Activated CD4-positive, alpha-beta T cell treated with anti-CD3 and anti-CD28 coated beads, Interleukin-2, amount 10 ng/mL, durations not matched to agents 24 days and 14 days (primary cell): Measurements from ENCODE around the gene SQSTM1. TPM values are rescaled to one million over a fixed set of nuclear protein-coding genes. Genes with fewer than 3 reads are reported as not detected.
A peak's percentile ranks its signal among the peaks of the same experiment; 100 is the strongest.
"Not testable (repeated sequence)": the region's sequence is repeated elsewhere in the genome, so short reads cannot be mapped to it uniquely, and the experiment has no call there.

ENCODE experiments used
- DNase-seq: peaks from one replicate; pipeline ENCODE4 v3.0.0; 2022
- H3K27ac Mint-ChIP-seq: one replicate; pipeline ENCODE4 v1.8.0; 2022; ENCODE audit warnings: mild to moderate bottlenecking, mixed read lengths
- H3K27me3 Mint-ChIP-seq: one replicate; pipeline ENCODE4 v1.8.0; 2022; ENCODE audit warnings: mixed read lengths
- H3K36me3 Mint-ChIP-seq: one replicate; pipeline ENCODE4 v1.8.0; 2022; ENCODE audit warnings: low read depth, mild to moderate bottlenecking, mixed read lengths
- H3K4me1 Mint-ChIP-seq: one replicate; pipeline ENCODE4 v1.8.0; 2021; ENCODE audit warnings: mixed read lengths
- H3K4me3 Mint-ChIP-seq: one replicate; pipeline ENCODE4 v1.8.0; 2022; ENCODE audit warnings: mild to moderate bottlenecking, moderate library complexity, mixed read lengths
- H3K9me3 Mint-ChIP-seq: one replicate; pipeline ENCODE4 v1.8.0; 2021; ENCODE audit warnings: mixed read lengths
- intact Hi-C: fragments of 100-400 bp; cut with micrococcal nuclease; formaldehyde crosslinking; loops from one replicate; pipeline ENCODE4 v1.15.1; 2023
- total RNA-seq: library from RNA; stranded (reverse); gene quantifications from 2 replicates; pipeline ENCODE4 v1.2.3, GENCODE V29; 2022

SQSTM1 gene
- total RNA-seq, 1 donor from 2014 or later = 183 TPM

GRCh38 chr5:179788193-179788854, 32.4 kb upstream of the SQSTM1 start:
- no peaks in the 10 kb centered on the region for H3K27me3 Mint-ChIP-seq
- H3K4me3 Mint-ChIP-seq = no peak overlapping the region
- intact Hi-C loops = no loop called here
- peaks cover 1% of the 10 kb centered on the region for H3K4me1 Mint-ChIP-seq
- DNase-seq = no peak
- H3K27ac Mint-ChIP-seq = no peak overlapping the region
- H3K36me3 Mint-ChIP-seq = no peaks in the 10 kb centered on the region
- no peaks in the 10 kb centered on the region for H3K9me3 Mint-ChIP-seq

- H3K9me3 Mint-ChIP-seq, H3K4me1 Mint-ChIP-seq, intact Hi-C loops, H3K36me3 Mint-ChIP-seq, DNase-seq, H3K27me3 Mint-ChIP-seq, H3K4me3 Mint-ChIP-seq, H3K27ac Mint-ChIP-seq: not testable (repeated sequence)
Measured at GRCh38 chr5:179789278-179789677, 31.4 kb upstream of the SQSTM1 start.

GRCh38 chr5:179791881-179792611, 28.7 kb upstream of the SQSTM1 start:
- DNase-seq = no peak
- Mint-ChIP-seq H3K27ac (no peak overlapping the region), H3K4me3 (no peak overlapping the region), H3K9me3 (no peaks in the 10 kb centered on the region), H3K27me3 (no peaks in the 10 kb centered on the region), H3K36me3 (peaks cover 5% of the 10 kb centered on the region), H3K4me1 (peaks cover 13% of the 10 kb centered on the region)
- intact Hi-C loops = no loop called here

- Mint-ChIP-seq H3K4me1 (peaks cover 14% of the 10 kb centered on the region), H3K36me3 (peaks cover 10% of the 10 kb centered on the region), H3K27me3 (no peaks in the 10 kb centered on the region), H3K4me3 (peak overlapping the region; percentile 44), H3K9me3 (no peaks in the 10 kb centered on the region), H3K27ac (no peak overlapping the region)
- DNase-seq = peak; percentile 59
- intact Hi-C loops = no loop called here
Measured at GRCh38 chr5:179792612-179793467, 27.9 kb upstream of the SQSTM1 start.

- no peaks in the 10 kb centered on the region for H3K9me3 Mint-ChIP-seq
- H3K27me3 Mint-ChIP-seq = no peaks in the 10 kb centered on the region
- peak within 1 kb of the TSS; percentile 50 for H3K4me3 Mint-ChIP-seq
- peak; percentile 72 for DNase-seq
- peaks cover 12% of the 10 kb centered on the region for H3K36me3 Mint-ChIP-seq
- intact Hi-C loops = no loop called here
- peaks cover 14% of the 10 kb centered on the region for H3K4me1 Mint-ChIP-seq
- no peak within 1 kb of the TSS for H3K27ac Mint-ChIP-seq
Measured at GRCh38 chr5:179793468-179794139, 27.1 kb upstream of the SQSTM1 start, which contains the start of gene LTC4S. TSS of gene LTC4S (plus strand) at chr5:179793986. CDS start at chr5:179794081, 95 bp downstream.

GRCh38 chr5:179794171-179794570, 26.5 kb upstream of the SQSTM1 start:
- Mint-ChIP-seq H3K4me3 (no peak overlapping the region), H3K27me3 (no peaks in the 10 kb centered on the region), H3K27ac (no peak overlapping the region), H3K4me1 (peaks cover 14% of the 10 kb centered on the region), H3K9me3 (no peaks in the 10 kb centered on the region), H3K36me3 (peaks cover 15% of the 10 kb centered on the region)
- DNase-seq = no peak
- intact Hi-C loops = no loop called here

GRCh38 chr5:179794575-179794974, 26.1 kb upstream of the SQSTM1 start:
- peak overlapping the region; percentile 50 for H3K4me3 Mint-ChIP-seq
- no peaks in the 10 kb centered on the region for H3K9me3 Mint-ChIP-seq
- no peak overlapping the region for H3K27ac Mint-ChIP-seq
- peaks cover 14% of the 10 kb centered on the region for H3K4me1 Mint-ChIP-seq
- intact Hi-C loops = no loop called here
- H3K27me3 Mint-ChIP-seq = no peaks in the 10 kb centered on the region
- DNase-seq = no peak
- peaks cover 19% of the 10 kb centered on the region for H3K36me3 Mint-ChIP-seq

GRCh38 chr5:179795049-179795862, 25.4 kb upstream of the SQSTM1 start:
- peak; percentile 63 for DNase-seq
- Mint-ChIP-seq H3K27ac (no peak overlapping the region), H3K27me3 (no peaks in the 10 kb centered on the region), H3K4me1 (peaks cover 14% of the 10 kb centered on the region), H3K9me3 (no peaks in the 10 kb centered on the region), H3K36me3 (peaks cover 23% of the 10 kb centered on the region), H3K4me3 (peak overlapping the region; percentile 73)
- intact Hi-C loops = loop anchor here (5.0 kb wide), 1 partner anchor 118 kb away; no protein-coding TSS in a partner anchor

DNA sequence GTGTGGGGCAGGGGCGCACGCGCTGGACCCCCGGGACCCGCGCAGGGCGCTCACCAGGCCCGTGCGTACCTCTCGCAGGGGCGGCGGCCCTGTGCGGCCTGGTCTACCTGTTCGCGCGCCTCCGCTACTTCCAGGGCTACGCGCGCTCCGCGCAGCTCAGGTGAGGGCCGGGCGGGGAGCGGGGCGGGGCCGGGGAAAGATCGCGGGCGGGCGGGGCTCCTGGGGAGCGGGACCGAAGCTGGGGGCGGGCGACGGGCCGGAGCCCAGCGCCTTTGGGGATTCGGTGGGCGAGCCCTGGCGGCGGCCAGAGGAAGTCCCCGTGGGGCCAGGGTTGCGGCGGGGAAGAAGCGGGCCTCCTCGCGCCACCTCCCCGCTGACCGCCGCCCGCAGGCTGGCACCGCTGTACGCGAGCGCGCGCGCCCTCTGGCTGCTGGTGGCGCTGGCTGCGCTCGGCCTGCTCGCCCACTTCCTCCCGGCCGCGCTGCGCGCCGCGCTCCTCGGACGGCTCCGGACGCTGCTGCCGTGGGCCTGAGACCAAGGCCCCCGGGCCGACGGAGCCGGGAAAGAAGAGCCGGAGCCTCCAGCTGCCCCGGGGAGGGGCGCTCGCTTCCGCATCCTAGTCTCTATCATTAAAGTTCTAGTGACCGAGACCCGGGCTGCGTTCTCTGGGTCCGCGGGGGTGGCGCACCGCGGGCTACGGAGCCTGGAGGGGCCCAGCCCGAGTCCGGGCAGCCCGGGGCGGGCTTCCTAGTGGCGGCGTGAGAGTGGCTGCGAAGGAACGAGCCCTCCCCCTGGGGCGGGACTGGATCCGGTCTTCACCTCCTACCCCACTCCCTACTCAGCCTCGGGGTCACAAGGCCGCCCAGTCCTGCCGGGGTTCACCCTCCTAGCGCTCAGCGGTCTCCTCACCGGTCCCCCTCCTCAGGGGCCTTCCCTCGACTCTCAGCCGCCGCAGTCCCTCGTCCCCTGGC, 24.6 kb upstream of the SQSTM1 start:
- intact Hi-C loops = loop anchor here (2.0 to 5.0 kb wide), 2 partner anchors 63 to 119 kb away; partner anchors contain the start of gene MAML1
- H3K27me3 Mint-ChIP-seq = no peaks in the 10 kb centered on the region
- peak; percentile 92 for DNase-seq
- H3K4me1 Mint-ChIP-seq = peaks cover 14% of the 10 kb centered on the region
- H3K9me3 Mint-ChIP-seq = no peaks in the 10 kb centered on the region
- peak overlapping the region; percentile 71 for H3K27ac Mint-ChIP-seq
- peak overlapping the region; percentile 73 for H3K4me3 Mint-ChIP-seq
- H3K36me3 Mint-ChIP-seq = peaks cover 25% of the 10 kb centered on the region

DNA sequence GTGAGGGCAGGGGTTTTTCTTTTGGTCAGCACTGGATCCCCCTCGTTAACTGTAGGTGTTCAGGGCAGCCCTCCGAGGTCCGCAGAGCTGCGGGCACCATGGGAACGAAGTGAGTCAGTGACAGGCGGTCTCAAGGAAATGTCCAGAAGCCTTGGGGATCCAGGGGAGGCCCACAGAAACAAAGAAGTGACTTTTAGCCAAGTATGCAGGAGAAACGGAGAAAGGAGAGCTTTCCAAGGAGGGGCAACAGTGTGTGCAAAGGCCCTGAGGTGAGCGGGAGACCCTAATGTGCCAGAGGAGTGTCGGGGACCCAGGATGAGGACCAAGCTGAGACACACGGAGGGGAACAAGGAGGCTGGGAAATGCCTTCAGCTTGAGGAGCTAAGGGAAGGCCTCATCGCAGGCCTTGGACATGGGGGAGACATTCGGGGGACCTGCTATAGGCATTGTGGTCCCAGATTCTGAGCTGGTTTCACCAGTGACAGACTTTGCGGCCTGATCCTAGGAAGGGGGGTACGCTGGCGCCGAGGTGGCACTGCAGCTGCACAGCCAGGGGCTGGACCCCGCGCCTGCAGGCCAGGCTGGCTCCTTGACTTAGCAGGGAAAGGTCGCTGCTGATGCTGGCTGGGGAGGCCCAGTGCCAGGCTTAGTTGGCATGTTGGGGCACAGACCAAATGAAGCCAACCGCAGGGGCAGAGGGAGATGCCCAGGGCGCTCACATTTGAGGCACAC, 23.7 kb upstream of the SQSTM1 start:
- intact Hi-C loops = loop anchor here (2.0 to 5.0 kb wide), 2 partner anchors 64 to 120 kb away; partner anchors contain the start of gene MAML1
- peak overlapping the region; percentile 73 for H3K4me3 Mint-ChIP-seq
- H3K4me1 Mint-ChIP-seq = peaks cover 18% of the 10 kb centered on the region
- no peaks in the 10 kb centered on the region for H3K9me3 Mint-ChIP-seq
- H3K27me3 Mint-ChIP-seq = no peaks in the 10 kb centered on the region
- DNase-seq = peak; percentile 58
- H3K36me3 Mint-ChIP-seq = peaks cover 28% of the 10 kb centered on the region
- peak overlapping the region; percentile 71 for H3K27ac Mint-ChIP-seq

GRCh38 chr5:179797741-179798140, 23.0 kb upstream of the SQSTM1 start:
- Mint-ChIP-seq H3K27me3 (no peaks in the 10 kb centered on the region), H3K9me3 (no peaks in the 10 kb centered on the region), H3K27ac (no peak overlapping the region), H3K36me3 (peaks cover 28% of the 10 kb centered on the region), H3K4me3 (no peak overlapping the region), H3K4me1 (peaks cover 23% of the 10 kb centered on the region)
- intact Hi-C loops = loop anchor here (2.0 to 5.0 kb wide), 2 partner anchors 65 to 120 kb away; partner anchors contain the start of gene MAML1
- no peak for DNase-seq
